ENCODE data around the gene CPZ.

DNA sequence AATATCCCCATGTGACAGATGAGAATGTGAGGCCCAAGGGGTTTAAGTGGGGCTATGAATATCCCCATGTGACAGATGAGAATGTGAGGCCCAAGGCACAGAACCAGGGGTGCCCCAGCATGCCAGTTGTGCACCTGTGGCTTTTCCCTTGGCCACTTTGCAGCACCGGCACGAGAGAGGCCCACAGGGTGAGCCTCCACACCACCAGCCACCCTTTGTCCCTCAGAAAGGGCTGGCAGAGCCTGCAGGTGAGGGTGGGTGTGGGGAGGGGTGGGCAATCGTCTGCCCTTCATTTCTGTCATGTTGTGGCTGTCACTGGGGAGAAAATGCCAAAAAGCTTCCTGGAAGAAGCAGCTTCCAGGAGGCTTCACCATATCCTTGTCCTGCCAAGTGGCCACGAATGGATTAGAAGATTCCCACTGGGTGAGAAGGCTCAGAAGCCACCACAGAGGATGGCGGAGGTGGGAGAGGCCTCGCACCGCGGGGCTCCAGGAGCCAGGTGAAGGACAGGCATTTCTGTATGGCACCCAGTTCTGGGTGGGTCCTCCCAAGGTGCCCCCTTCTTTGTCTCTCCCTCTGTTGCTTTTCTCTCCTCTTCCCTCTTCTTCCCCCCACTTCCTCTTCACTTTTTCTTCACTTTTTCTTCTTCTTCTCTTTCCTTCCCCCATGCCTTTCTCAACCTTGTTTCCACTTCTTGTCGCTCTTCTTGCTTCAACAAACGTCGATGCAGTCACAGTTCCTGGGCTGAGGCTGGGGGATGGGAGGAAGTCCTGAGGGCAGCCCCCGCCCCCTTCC, 12.8 kb upstream of the CPZ start:
- TF ChIP-seq POLR2AphosphoS5 (IDR thresholded peaks at IDR 0.05), result no peak
- TF ChIP-seq, protein P1, sequence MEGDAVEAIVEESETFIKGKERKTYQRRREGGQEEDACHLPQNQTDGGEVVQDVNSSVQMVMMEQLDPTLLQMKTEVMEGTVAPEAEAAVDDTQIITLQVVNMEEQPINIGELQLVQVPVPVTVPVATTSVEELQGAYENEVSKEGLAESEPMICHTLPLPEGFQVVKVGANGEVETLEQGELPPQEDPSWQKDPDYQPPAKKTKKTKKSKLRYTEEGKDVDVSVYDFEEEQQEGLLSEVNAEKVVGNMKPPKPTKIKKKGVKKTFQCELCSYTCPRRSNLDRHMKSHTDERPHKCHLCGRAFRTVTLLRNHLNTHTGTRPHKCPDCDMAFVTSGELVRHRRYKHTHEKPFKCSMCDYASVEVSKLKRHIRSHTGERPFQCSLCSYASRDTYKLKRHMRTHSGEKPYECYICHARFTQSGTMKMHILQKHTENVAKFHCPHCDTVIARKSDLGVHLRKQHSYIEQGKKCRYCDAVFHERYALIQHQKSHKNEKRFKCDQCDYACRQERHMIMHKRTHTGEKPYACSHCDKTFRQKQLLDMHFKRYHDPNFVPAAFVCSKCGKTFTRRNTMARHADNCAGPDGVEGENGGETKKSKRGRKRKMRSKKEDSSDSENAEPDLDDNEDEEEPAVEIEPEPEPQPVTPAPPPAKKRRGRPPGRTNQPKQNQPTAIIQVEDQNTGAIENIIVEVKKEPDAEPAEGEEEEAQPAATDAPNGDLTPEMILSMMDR (IDR thresholded peaks at IDR 0.05 in 8 of 11, conservative IDR thresholded peaks at IDR 0.05 in 3 of 11), result no peak
- no peak for TF ChIP-seq POLR2A (IDR thresholded peaks at IDR 0.05)
